HCT116 (cell line): Measurements from ENCODE around the gene SMIM26. TPM values are rescaled to one million over a fixed set of nuclear protein-coding genes. Genes with fewer than 3 reads are reported as not detected.

Source experiments
- ATAC-seq: fragments of 200-7000 bp; cut with Tn5 transposase; 2 replicates; pipeline ENCODE4 v1.9.1; 2020; ENCODE audit warnings: mild to moderate bottlenecking, moderate library complexity
- BruUV-seq: library from RNA; stranded (reverse); fragments of 400-500 nt; replicated peaks from 2 replicates; lab custom pipeline; 2021; lab: Mats Ljungman, UMichigan
- CTCF ChIA-PET: fragments of 300-600 bp; sonication (Branson Sonifier 250); formaldehyde crosslinking; loops from one replicate; lab custom pipeline; 2021; ENCODE audit warnings: antibody characterized with exemption; lab: Charles Lee
- POLR2A ChIA-PET: fragments of 300-600, 350-600 bp; sonication (Branson Sonifier 250); formaldehyde crosslinking; loops from one replicate; lab custom pipeline; 2021; ENCODE audit warnings: antibody characterized with exemption; lab: Charles Lee
- RAD21 ChIA-PET, 2 experiments: fragments of 300-600 bp; sonication (Branson Sonifier 250); formaldehyde crosslinking; loops; one replicate each; lab custom pipeline; 2023; ENCODE audit warnings: low total read pairs in 2 of 2; ENCODE audit not compliant: uncharacterized antibody in 2 of 2, unreplicated experiment in 2 of 2, low non-redundant PET in 1 of 2; lab: Charles Lee
- DNase-seq: peaks from one replicate; pipeline ENCODE4 v3.0.0-alpha.2; 2010; ENCODE audit warnings: low read depth, low spot score
- H2AFZ ChIP-seq: fragments of 200-600 bp; shearing (Covaris generic), sonication (generic); 2 replicates; pipeline ENCODE4 v1.6.1; 2017; ENCODE audit warnings: low read depth, mixed run types, mixed read lengths, antibody characterized with exemption, low read length; ENCODE audit not compliant: poor library complexity, severe bottlenecking
- H3K27ac ChIP-seq: 2 replicates; pipeline ENCODE4 v1.5.1; 2012; ENCODE audit warnings: low read depth, low read length
- H3K27me3 ChIP-seq: fragments of 200-600 bp; sonication (generic); 2 replicates; pipeline ENCODE4 v1.6.1; 2016; ENCODE audit warnings: mixed run types, low read length, mixed read lengths; ENCODE audit not compliant: insufficient read depth
- H3K36me3 ChIP-seq, 2 experiments: fragments of 200-500 bp in 1 of 2; fragments of 200-600 bp in 1 of 2; sonication (Bioruptor generic) in 1 of 2; sonication (generic) in 1 of 2; 2 replicates each; pipeline versions ENCODE4 v1.5.1 to v1.6.1; 2014 to 2016; ENCODE audit warnings: low read length in 2 of 2, inconsistent platforms in 1 of 2, mixed read lengths in 1 of 2, mixed run types in 1 of 2; ENCODE audit not compliant: insufficient read depth in 2 of 2, control insufficient read depth in 1 of 2
- H3K4me1 ChIP-seq, 2 experiments: fragments of 200-600 bp in 1 of 2; sonication (generic) in 1 of 2; 2 replicates each; pipeline versions ENCODE4 v1.5.1 to v1.6.1; 2012 to 2017; ENCODE audit warnings: low read length in 2 of 2, inconsistent platforms in 1 of 2, mild to moderate bottlenecking in 1 of 2, mixed read lengths in 1 of 2, mixed run types in 1 of 2, moderate library complexity in 1 of 2; ENCODE audit not compliant: insufficient read depth in 2 of 2, control insufficient read depth in 1 of 2
- H3K4me2 ChIP-seq: fragments of 200-600 bp; sonication (generic); 2 replicates; pipeline ENCODE4 v1.6.1; 2017; ENCODE audit warnings: mixed run types, low read length, mixed read lengths
- H3K4me3 ChIP-seq, 2 experiments: fragments of 200-600 bp in 1 of 2; sonication (generic) in 1 of 2; replicated peaks in 1 of 2; 2 replicates each; pipeline ENCODE4 v1.5.1; 2011 to 2016; ENCODE audit warnings: low read length in 2 of 2, control low read depth in 1 of 2, low read depth in 1 of 2, mild to moderate bottlenecking in 1 of 2, mixed read lengths in 1 of 2, mixed run types in 1 of 2
- H3K79me2 ChIP-seq: fragments of 200-600 bp; sonication (generic); 2 replicates; pipeline ENCODE4 v1.6.1; 2017; ENCODE audit warnings: mild to moderate bottlenecking, mixed run types, low read length, moderate library complexity, mixed read lengths; ENCODE audit not compliant: insufficient read depth
- H3K9ac ChIP-seq: fragments of 200-600 bp; sonication (generic); 2 replicates; pipeline ENCODE4 v1.6.1; 2016; ENCODE audit warnings: low read length, mixed read lengths
- H3K9me2 ChIP-seq: fragments of 200-600 bp; sonication (generic), shearing (Covaris generic); 2 replicates; pipeline ENCODE4 v1.6.1; 2017; ENCODE audit warnings: mixed run types, mild to moderate bottlenecking, moderate library complexity; ENCODE audit not compliant: insufficient read depth
- H3K9me3 ChIP-seq, 2 experiments: fragments of 200-500 bp in 1 of 2; fragments of 200-600 bp in 1 of 2; sonication (Bioruptor generic) in 1 of 2; sonication (generic) in 1 of 2; 2 replicates each; pipeline ENCODE4 v1.6.1; 2014 to 2017; ENCODE audit warnings: low read length in 2 of 2, mixed read lengths in 2 of 2, inconsistent platforms in 1 of 2, low read depth in 1 of 2, mild to moderate bottlenecking in 1 of 2, mixed run types in 1 of 2, moderate library complexity in 1 of 2; ENCODE audit not compliant: control insufficient read depth in 1 of 2, insufficient read depth in 1 of 2
- H4K20me1 ChIP-seq: fragments of 200-600 bp; sonication (generic), shearing (Covaris generic); 2 replicates; pipeline ENCODE4 v1.6.1; 2017; ENCODE audit warnings: mixed run types, mild to moderate bottlenecking, moderate library complexity; ENCODE audit not compliant: insufficient read depth
- ATF3 ChIP-seq: IDR thresholded peaks from 2 replicates; pipeline ENCODE4 v1.6.1; 2012
- CBX3 ChIP-seq: IDR thresholded peaks from 2 replicates; pipeline ENCODE4 v1.6.1; 2012; ENCODE audit warnings: low read depth
- CTCF ChIP-seq, 3 experiments: fragments of 200-600 bp in 1 of 3; sonication (generic) in 1 of 3; IDR thresholded peaks in 2 of 3; conservative IDR thresholded peaks in 1 of 3; 2 replicates each; pipeline ENCODE4 v1.5.1; 2012 to 2017; ENCODE audit warnings: low read depth in 2 of 3, low read length in 2 of 3, antibody characterized with exemption in 1 of 3, borderline replicate concordance in 1 of 3, control low read depth in 1 of 3, mild to moderate bottlenecking in 1 of 3, mixed read lengths in 1 of 3, mixed run types in 1 of 3, moderate library complexity in 1 of 3; ENCODE audit not compliant: insufficient read depth in 1 of 3
- ELF1 ChIP-seq: IDR thresholded peaks from 2 replicates; pipeline ENCODE4 v1.6.1; 2012; ENCODE audit warnings: low read depth, borderline replicate concordance
- EZH2 ChIP-seq: fragments of 200-600 bp; sonication (generic); IDR thresholded peaks from 2 replicates; pipeline ENCODE4 v1.6.1; 2017; ENCODE audit warnings: antibody characterized with exemption, mixed run types
- EZH2phosphoT487 ChIP-seq: fragments of 200-600 bp; IDR thresholded peaks from 2 replicates; pipeline ENCODE4 v1.6.1; 2018; ENCODE audit warnings: antibody characterized with exemption, borderline replicate concordance
- FOSL1 ChIP-seq: IDR thresholded peaks from 2 replicates; pipeline ENCODE4 v1.6.1; 2012; ENCODE audit warnings: low read depth
- JUND ChIP-seq: IDR thresholded peaks from 2 replicates; pipeline ENCODE4 v1.6.1; 2012
- MAX ChIP-seq: IDR thresholded peaks from 2 replicates; pipeline ENCODE4 v1.6.1; 2012
- POLR2A ChIP-seq: IDR thresholded peaks from 2 replicates; pipeline ENCODE4 v1.7.0; 2011; ENCODE audit warnings: borderline replicate concordance; ENCODE audit not compliant: insufficient read depth, insufficient read length; ENCODE audit errors: extremely low read depth
- POLR2AphosphoS5 ChIP-seq: IDR thresholded peaks from 2 replicates; pipeline ENCODE4 v1.6.1; 2011; ENCODE audit warnings: mild to moderate bottlenecking, low read depth, low read length, moderate library complexity
- RAD21 ChIP-seq: IDR thresholded peaks from 2 replicates; pipeline ENCODE4 v1.6.1; 2012; ENCODE audit warnings: low read depth, mild to moderate bottlenecking
- REST ChIP-seq: IDR thresholded peaks from 2 replicates; pipeline ENCODE4 v1.6.1; 2012; ENCODE audit warnings: low read depth
- SIN3A ChIP-seq: IDR thresholded peaks from 2 replicates; pipeline ENCODE4 v1.6.1; 2012; ENCODE audit warnings: low read depth
- SP1 ChIP-seq: IDR thresholded peaks from 2 replicates; pipeline ENCODE4 v1.6.1; 2012; ENCODE audit warnings: low read depth
- TCF7L2 ChIP-seq: IDR thresholded peaks from 2 replicates; pipeline ENCODE4 v1.7.0; 2011; ENCODE audit warnings: borderline replicate concordance, inconsistent platforms; ENCODE audit not compliant: insufficient read depth, insufficient read length; ENCODE audit errors: extremely low read depth
- ZFX ChIP-seq: fragments of 450-650 bp; IDR thresholded peaks from 2 replicates; pipeline ENCODE4 v1.6.1; 2017
- intact Hi-C: fragments of 100-400 bp; cut with micrococcal nuclease; formaldehyde crosslinking; loops from 2 replicates; pipeline ENCODE4 v1.10.0; 2022
- total RNA-seq: library from RNA; stranded (reverse); gene quantifications from one replicate; pipeline ENCODE4 v1.2.1, GENCODE V29; 2021; ENCODE audit not compliant: unreplicated experiment

The SMIM26 gene
- total RNA-seq, 1 experiment from 2014 or later: 80.1 TPM

GRCh38 chr20:18527836-18528235, 39.4 kb upstream of the SMIM26 start:
- H3K79me2 ChIP-seq: no peaks in the 10 kb centered on the region
- ChIA-PET RAD21 (no interaction called here), CTCF (no interaction called here), POLR2A (no interaction called here)
- no peaks in the 10 kb centered on the region for H3K27me3 ChIP-seq
- no peaks in the 10 kb centered on the region for H4K20me1 ChIP-seq
- peaks cover 56 to 60% of the 10 kb centered on the region in 2 experiments for H3K36me3 ChIP-seq
- DNase-seq (no peak), ATAC-seq (no peak)
- TF ChIP-seq EZH2: no peak
- no peaks in the 10 kb centered on the region for H3K9me2 ChIP-seq
- intact Hi-C loops: no loop called here
- H3K4me2 ChIP-seq: no peak overlapping the region
- BruUV-seq: no TSS peak
- H3K4me3 ChIP-seq: no peak overlapping the region
- H3K9ac ChIP-seq: no peak overlapping the region
- no peaks in the 10 kb centered on the region for H3K9me3 ChIP-seq
- no peak overlapping the region for H3K27ac ChIP-seq
- peaks cover 5 to 11% of the 10 kb centered on the region in 2 experiments; a peak in 3 of 4 replicates for H3K4me1 ChIP-seq
- H2AFZ ChIP-seq: no peak overlapping the region

GRCh38 chr20:18529041-18529440, 38.2 kb upstream of the SMIM26 start:
- intact Hi-C loops: no loop called here
- CTCF ChIA-PET: no interaction called here
- H3K9ac ChIP-seq: no peak overlapping the region
- ATAC-seq (no peak), DNase-seq (no peak)
- no peaks in the 10 kb centered on the region for H3K9me3 ChIP-seq
- no peaks in the 10 kb centered on the region for H3K9me2 ChIP-seq
- no peaks in the 10 kb centered on the region for H3K27me3 ChIP-seq
- no peak overlapping the region for H3K4me3 ChIP-seq
- POLR2A ChIA-PET: interaction anchor here (1.5 kb wide), 1 partner anchor 21 kb away, joined by 8 read pairs; the partner anchor contains the start of gene SEC23B
- BruUV-seq: no TSS peak
- RAD21 ChIA-PET: no interaction called here
- no peaks in the 10 kb centered on the region for H3K79me2 ChIP-seq
- H3K36me3 ChIP-seq: peaks cover 62 to 70% of the 10 kb centered on the region in 2 experiments
- no peak overlapping the region for H2AFZ ChIP-seq
- H3K27ac ChIP-seq: no peak overlapping the region
- no peak overlapping the region for H3K4me2 ChIP-seq
- H4K20me1 ChIP-seq: no peaks in the 10 kb centered on the region
- peaks cover 5 to 8% of the 10 kb centered on the region in 2 experiments; a peak in 3 of 4 replicates for H3K4me1 ChIP-seq
- TF ChIP-seq MAX (no peak), ZFX (no peak), SP1 (no peak), POLR2A (no peak), ELF1 (no peak), SIN3A (no peak), ATF3 (no peak), EZH2phosphoT487 (no peak), TCF7L2 (no peak), POLR2AphosphoS5 (no peak), CBX3 (no peak), REST (no peak), CTCF (IDR thresholded peaks at IDR 0.05 in 2 of 3, conservative IDR thresholded peaks at IDR 0.05 in 1 of 3; ENCODE audit: borderline replicate concordance in 1 of 3, insufficient read depth in 1 of 3, low read depth in 2 of 3, low read length in 2 of 3) (no peak), JUND (no peak), RAD21 (no peak), EZH2 (no peak), FOSL1 (no peak)
